Amniotic epithelial cell (primary cell): Measurements from ENCODE around the gene CFAP119.

ENCODE experiments used
- DNase-seq: peaks from one replicate; pipeline ENCODE4 v3.0.0-alpha.2; 2010; ENCODE audit warnings: low read depth

The CFAP119 gene

DNA sequence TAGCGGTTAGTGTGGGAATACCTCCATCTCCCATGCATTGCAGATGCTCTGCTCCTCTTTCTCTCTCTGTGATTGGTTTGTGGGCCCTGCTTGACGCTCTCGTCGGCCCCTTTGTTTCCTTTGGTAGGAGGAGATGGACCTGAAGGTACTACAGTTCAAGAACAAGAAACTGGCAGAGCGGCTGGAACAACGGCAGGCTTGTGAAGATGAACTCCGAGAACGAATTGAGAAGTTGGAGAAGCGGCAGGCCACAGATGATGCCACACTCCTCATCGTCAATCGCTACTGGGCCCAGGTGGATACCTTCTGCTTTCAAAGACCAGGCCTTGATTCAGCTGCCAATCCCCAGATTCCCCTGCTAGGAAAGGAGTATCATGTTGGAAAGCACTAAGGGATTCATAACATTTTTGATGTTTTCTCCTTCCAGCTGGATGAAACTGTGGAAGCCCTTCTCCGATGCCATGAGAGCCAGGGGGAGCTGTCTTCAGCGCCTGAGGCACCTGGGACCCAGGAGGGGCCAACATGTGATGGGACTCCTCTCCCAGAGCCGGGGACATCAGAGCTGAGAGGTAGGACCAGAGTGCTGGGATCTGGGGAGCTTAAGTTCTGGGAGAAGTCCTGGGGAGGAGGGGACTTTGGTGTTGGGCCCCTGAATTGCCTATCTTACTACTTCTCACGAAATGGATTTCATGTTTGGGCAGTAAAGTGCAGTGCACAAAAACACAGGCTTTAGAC lies 1.3 kb upstream of the CFAP119 start:
- DNase-seq: no peak

DNA sequence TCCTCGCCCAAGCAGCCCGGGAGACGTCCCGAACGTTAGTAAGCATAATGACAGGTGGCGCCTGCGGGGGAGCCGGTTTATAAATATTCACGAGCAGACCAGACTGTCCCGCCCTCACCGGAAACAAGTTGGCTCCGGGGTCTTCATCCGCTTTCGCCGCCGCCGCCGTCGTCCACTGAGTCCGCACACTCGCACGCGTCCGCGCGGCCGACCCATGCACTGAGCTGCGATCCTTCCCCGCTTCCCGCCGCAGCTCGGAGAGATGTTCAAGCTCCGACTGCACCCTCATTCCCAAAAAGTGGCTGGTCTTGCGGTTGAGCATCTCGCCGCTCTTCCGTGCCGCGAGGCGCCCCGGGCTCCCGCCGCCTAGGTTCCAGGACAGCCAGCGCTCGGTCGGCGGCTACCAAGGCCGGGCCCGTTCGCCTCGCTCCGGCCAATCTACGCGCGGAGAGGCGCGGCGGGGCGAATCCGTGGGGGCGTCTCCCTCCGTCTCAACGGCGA lies 385 bp downstream of the CFAP119 start:
- DNase-seq: no peak

DNA sequence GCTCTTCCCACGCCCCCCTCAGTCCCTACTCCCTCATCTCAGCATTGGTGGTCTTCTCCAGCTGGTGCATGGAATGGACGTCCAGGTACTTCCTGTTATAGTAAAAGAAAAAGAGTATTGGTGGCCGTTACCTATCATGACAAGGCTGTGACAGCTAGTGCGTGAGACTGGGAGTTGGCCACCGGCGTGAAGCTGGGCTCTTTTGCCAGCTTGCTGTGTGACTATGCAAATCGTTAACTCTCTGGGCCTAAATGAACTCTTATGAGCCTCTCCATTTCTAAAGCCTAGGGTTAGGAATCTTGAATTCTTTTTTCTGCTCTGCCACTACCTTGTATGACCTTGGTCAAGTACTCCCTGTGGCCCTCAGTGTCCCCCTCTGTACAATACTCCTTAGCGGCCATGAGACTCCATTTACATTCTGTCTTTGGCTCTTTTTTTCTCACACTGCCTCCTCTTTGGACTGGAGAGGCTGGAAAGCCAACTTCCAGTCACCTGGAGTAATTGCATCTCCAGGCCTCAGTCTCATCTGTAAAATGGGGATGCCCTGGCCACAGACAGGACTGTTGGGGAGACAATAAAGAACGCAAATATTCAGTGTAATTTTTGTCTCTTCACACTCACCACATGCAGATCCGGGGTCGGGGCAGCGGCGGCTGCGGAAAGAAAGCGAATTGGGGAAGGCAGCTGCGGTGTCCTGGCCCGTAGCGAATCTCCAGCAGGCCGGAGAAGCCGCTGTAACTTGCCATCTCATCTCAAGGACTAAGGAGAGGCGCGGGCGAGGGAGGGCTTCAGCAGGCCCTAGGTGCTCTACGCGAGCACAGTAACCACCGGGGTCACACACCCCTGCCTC lies 1.1 kb downstream of the CFAP119 start:
- DNase-seq: no peak

GRCh38 chr16:30760001-30760559 lies 1.8 kb downstream of the CFAP119 start:
- DNase-seq: no peak

DNA sequence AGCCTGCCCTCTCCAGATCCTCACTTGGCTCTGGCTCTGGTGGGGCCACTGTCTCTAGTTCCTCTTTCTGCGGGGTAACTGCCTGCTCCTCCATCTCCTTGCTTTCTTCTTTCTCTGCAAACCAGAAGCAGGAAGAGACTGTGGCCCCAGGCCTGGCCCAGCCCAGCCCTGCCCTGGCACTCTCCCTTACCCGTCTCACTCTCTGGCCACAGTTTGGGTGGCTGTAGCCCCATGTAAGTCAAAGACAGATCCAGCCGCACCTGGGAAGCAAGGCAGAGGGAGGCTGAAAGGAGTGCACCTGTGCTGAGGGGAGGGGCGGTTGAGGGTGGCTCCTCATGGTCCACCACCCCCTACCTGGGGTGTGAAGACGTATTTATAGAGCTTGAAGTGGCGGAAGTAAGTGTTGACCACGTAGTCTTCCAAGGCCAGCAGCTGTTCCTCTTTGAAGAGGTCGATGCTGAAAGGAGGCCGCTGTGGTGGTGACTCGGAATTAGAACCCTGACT lies 2.8 kb downstream of the CFAP119 start:
- no peak for DNase-seq

DNA sequence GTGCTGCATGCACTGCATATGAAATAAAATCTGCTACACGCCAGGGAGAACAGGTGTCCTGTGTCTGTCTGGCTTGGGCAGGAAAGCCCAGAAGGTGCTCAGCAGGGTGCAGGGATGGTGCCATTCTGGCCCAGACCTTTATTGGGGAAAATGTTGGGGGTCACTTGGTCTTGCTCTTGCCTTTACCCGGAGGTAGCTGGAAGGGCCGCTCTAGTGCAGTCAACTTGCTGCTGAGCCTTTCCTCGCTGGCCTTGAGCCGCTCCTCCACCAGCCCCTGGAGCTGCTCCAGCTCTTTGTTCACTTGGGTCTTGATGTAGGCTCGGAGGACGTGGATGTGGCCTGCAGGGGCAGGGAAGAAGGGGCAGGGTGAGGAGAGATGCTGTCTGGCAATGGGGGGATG lies 4.5 kb downstream of the CFAP119 start:
- DNase-seq: no peak

DNA sequence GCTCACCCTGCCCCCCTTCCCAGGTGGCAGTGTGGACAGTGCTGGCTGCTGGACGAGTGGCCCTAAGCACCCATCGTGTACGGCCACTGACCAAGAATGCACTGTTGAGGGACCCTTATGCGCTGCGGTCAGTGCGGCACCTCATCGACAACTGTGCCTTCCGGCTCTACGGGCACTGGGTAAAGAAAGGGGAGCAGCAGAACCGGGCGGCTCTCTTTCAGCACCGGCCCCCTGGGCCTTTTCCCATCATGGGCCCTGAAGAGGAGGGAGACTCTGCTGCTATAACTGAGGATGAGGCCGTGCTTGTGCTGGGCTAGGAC lies 5.1 kb downstream of the CFAP119 start:
- DNase-seq: no peak

DNA sequence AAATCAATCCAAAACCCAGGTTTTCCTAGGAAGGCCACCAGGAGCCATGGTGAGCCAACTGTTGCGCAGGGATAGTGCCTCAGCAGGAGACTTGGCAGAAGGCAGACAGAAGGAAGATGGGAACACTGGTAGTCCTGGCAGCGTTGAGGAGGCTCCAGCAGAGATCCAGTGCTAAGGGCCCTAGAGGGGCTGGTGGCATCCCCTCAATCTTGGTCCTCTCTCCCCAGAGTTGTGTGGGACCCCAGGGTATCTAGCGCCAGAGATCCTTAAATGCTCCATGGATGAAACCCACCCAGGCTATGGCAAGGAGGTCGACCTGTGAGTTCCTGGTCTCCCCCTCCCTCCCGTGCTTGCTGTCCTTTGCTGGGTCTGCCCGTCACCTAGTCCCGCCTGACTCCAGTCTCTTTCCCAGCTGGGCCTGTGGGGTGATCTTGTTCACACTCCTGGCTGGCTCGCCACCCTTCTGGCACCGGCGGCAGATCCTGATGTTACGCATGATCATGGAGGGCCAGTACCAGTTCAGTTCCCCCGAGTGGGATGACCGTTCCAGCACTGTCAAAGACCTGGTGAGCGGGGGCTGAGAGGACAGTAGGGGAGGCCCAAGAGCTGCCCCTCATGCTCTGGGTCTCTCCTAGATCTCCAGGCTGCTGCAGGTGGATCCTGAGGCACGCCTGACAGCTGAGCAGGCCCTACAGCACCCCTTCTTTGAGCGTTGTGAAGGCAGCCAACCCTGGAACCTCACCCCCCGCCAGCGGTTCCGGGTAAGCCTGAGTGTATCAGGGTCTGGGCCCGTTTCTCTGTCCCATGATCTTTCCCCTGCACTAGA lies 5.7 kb downstream of the CFAP119 start:
- no peak for DNase-seq

DNA sequence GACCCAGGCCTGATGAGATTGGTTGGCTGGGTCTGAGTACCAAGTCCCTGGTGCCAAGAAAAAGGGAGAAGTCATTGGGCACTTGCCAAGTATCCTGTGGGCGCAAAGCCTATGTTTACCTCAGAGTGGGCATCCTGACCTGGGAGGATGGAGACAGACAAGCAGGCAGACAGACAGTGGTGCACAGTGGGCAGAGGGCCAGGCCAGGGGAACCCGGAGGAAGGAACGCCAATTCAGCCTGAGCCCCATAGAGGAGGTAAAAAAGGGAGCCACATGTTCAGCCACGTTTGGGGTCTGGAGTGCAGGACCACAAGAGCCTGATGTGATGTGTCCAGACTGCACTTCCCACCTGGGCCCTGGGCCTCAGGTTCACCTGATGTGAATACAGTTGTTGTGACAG lies 8.3 kb downstream of the CFAP119 start:
- no peak for DNase-seq

GRCh38 chr16:30750876-30751465 lies 10.9 kb downstream of the CFAP119 start:
- DNase-seq: no peak

DNA sequence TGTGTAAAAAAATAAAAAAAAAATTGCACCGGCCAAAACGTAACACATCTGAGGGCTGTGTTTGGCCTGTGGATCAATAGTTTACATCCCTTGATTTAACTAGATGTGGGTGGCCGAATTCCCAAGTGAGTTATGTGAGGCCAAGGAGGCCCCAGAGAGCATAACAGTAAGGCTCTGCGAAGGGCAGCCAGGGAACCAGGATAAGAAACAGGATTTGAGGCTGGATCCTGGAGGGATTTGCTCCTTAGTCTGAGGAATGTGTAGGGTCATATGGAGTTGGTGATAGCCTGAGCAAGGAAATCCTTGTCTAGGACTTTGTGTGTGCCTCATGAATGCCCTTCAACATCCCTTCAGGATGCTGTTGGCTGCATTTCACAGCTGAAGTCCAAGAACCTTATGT lies 11.7 kb downstream of the CFAP119 start:
- no peak for DNase-seq

GRCh38 chr16:30748634-30749445 lies 13.0 kb downstream of the CFAP119 start:
- peak; percentile 47 for DNase-seq

- DNase-seq: peak; percentile 98
These were observed 13.8 kb downstream of the CFAP119 start, which contains the start of gene PHKG2 for GRCh38 chr16:30747799-30748633. Gene PHKG2 (plus strand): TSS chr16:30748425. CDS start chr16:30748821, 396 bp downstream.

DNA sequence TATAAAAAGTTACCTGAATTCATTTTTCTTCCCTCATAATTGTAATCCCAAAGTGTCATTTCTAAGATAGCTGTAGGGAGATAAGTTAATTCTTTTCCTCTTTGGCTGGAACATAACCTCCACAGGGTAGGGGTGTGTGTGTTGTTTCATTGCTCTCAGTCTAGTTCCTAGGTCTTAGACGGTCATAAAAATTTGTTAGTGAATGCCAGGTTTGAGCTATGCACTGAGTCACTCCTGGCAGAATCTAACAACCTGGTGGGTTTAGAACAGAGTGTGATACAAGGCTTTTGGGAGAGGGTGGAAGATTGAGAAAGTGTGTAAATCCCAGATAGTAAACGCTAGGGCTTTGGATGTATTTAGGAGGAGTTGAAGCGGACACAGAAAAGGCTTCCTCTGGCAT lies 14.5 kb downstream of the CFAP119 start:
- DNase-seq: peak; percentile 53

DNA sequence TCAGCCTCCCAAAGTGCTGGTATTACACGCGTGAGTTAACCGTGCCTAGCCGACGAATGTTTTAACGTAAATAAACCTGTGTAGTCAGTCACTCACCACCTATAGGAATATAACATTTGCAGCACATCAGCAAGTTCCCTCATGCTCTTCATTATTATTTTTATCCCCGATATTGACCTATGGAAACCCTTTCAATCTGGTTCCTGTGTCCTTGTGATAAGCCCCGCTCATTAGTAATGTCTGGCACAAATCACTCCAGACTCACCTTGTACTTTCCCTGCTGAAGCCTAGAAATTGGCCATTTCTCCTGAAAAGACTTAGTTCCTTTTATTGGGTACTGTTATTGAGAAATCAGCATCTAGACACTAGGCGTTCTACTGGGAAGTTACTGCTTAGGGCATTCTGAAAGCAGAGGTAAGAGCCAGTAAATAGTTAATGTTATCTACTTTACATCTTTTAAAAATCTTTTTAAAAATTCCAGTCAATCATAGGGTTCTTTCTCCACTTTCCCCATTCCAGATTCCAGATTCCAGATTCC lies 15.2 kb downstream of the CFAP119 start:
- DNase-seq: no peak

- no peak for DNase-seq
These were observed 16.8 kb downstream of the CFAP119 start for GRCh38 chr16:30745082-30745481.

- no peak for DNase-seq
These were observed 17.7 kb downstream of the CFAP119 start for GRCh38 chr16:30744183-30744582.

DNA sequence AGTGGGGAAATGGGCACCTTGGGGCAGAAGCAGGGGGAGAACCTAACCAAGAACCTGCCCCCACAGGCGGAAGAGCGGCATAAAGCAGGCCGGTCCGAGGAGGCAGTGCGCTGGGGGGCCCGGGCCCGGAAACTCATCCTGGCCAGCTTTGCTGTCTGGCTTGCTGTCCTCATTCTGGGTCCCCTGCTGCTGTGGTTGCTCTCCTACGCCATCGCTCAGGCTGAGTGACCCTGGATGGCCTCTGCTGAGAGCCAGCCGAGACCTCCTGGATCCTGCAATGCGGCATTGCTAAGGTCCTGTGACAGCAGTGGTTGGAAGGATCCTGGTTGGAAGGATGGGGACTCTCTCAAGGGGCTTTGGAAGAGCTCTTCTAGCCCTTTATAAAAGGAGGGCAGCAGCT lies 18.1 kb downstream of the CFAP119 start:
- DNase-seq: no peak

DNA sequence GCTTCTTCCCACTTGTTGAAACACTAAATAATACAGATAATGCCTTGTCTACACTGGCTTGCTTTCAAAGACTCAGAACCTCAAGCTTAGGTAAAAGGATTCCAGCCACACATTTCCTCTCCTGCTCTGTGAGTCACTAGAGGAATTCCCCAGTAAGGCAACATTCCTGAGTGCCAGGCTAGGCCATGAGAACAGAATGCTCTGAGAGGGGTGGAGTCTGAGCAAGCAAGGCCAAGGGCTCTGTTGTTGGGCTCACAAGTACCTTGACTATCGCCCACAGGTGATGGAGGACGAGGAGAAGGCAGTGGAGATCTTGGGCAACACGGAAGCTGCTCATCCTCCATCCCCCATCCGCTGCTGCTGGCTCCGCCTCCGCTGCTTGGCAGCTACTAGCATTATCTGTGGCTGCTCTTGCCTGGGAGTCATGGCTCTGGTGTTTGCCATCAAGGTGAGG lies 20.4 kb downstream of the CFAP119 start:
- peak; percentile 95 for DNase-seq
